GM19463 (cell line): ENCODE data around the gene CYB561D2.

Experiments used
- ATAC-seq: cut with Tn5 transposase; IDR thresholded peaks from one replicate; pipeline ENCODE4 v1.9.1; 2021; ENCODE audit warnings: mild to moderate bottlenecking, moderate library complexity; ENCODE audit not compliant: unreplicated experiment

The CYB561D2 gene

GRCh38 chr3:50385754-50386153 is 35.1 kb downstream of the CYB561D2 start:
- ATAC-seq = no peak

- ATAC-seq = no peak
Measured at GRCh38 chr3:50388016-50388719, 37.5 kb downstream of the CYB561D2 start.

GRCh38 chr3:50388720-50389413 is 38.2 kb downstream of the CYB561D2 start:
- ATAC-seq = no peak

- no peak for ATAC-seq
Measured at GRCh38 chr3:50389414-50389767, 38.7 kb downstream of the CYB561D2 start.

- no peak for ATAC-seq
Measured at GRCh38 chr3:50390508-50391224, 40.0 kb downstream of the CYB561D2 start.

- ATAC-seq = no peak
Measured at GRCh38 chr3:50392101-50392715, 41.5 kb downstream of the CYB561D2 start.

- ATAC-seq = no peak
Measured at GRCh38 chr3:50393061-50393460, 42.4 kb downstream of the CYB561D2 start.

- ATAC-seq = no peak
Measured at GRCh38 chr3:50395070-50395860, 44.6 kb downstream of the CYB561D2 start.

GRCh38 chr3:50396502-50396901 is 45.8 kb downstream of the CYB561D2 start:
- ATAC-seq = no peak

GRCh38 chr3:50401978-50402595 is 51.4 kb downstream of the CYB561D2 start:
- ATAC-seq = no peak
